Measurements from ENCODE around the gene SUV39H2. TPM values are rescaled to one million over a fixed set of nuclear protein-coding genes. Genes with fewer than 3 reads are reported as not detected.

SUV39H2 gene, protein sequence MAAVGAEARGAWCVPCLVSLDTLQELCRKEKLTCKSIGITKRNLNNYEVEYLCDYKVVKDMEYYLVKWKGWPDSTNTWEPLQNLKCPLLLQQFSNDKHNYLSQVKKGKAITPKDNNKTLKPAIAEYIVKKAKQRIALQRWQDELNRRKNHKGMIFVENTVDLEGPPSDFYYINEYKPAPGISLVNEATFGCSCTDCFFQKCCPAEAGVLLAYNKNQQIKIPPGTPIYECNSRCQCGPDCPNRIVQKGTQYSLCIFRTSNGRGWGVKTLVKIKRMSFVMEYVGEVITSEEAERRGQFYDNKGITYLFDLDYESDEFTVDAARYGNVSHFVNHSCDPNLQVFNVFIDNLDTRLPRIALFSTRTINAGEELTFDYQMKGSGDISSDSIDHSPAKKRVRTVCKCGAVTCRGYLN
- 53.7 TPM for polyA plus RNA-seq (2013, experiment 1 of 2)
- polyA plus RNA-seq (2013, experiment 2 of 2): 51.8 TPM

DNA sequence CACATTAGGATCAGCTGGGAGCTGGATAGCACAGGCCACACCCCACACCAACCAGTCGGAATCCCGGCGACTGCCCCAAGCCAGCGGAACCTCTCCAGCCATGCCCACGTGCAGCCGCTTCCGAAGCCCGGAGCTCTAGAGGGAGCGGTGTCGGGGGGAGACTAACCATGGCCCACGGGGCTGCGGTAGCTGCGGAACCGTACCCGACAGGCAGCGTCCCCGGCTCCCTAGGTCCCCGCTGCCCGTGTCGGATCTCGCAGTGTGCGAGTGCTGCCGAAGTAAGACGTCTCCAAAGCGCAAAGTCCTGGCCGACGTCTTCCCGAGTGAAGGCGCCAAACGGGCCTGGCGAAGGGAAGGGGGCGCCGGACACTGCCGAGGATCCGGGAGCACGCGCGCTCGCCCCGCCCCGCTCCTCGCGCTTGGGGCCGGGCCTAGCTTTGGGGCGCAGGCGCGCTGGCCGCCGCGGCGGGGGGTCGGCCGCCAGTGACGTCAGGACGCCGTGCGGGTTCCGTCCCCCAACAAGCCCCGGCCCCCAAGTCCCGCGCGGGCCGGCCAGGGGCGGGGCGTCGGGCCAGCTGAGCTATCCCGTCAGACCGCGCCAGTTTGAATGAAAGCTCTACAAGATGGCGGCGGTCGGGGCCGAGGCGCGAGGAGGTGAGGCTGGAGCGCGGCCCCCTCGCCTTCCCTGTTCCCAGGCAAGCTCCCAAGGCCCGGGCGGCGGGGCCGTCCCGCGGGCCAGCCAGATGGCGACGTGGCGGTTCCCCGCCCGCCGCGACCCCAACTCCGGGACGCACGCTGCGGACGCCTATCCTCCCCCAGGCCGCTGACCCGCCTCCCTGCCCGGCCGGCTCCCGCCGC is at the start of gene SUV39H2:
SUV39H2 (plus strand) TSS at position 601 of the 858 bp plus-strand sequence; CDS start at position 624, 23 bp downstream.
- peaks cover 13% of the 10 kb centered on the region for H3K36me3 ChIP-seq (ENCODE audit: insufficient read depth, low read length)
- H3K27me3 ChIP-seq (ENCODE audit: insufficient read depth, low read length): no peaks in the 10 kb centered on the region
- peak within 1 kb of the TSS; percentile 96 for H3K27ac ChIP-seq (ENCODE audit: low read depth, low read length)
- under 1% methylated on average over 102 of the region's 102 CpGs for WGBS
- H3K4me3 ChIP-seq (ENCODE audit: low read length): peak within 1 kb of the TSS; percentile 98
- peaks cover 35% of the 10 kb centered on the region for H3K4me1 ChIP-seq (ENCODE audit: insufficient read depth, low read length)
- no peaks in the 10 kb centered on the region for H3K9me3 ChIP-seq (ENCODE audit: insufficient read depth, low read depth, low read length)
- H3K9ac ChIP-seq (ENCODE audit: low read depth, low read length): peak within 1 kb of the TSS; percentile 97

DNA sequence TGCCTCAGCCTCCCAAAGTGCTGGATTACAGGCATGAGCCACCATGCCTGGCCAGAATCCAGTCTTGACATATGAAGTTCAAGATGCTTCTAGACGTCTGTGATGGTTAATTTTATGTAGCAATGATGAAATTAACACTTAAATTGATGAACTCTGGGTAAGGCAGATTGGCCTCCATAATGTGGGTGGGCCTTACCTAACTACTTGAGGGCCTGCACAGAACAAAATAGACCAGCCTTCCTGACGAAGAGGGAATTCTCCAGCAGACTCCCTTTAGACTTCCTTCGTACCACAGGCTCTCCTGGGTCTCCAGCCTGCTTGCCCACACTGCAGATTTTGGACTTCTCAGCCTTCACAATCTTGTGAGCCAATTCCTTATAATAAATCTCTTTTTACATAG is 45.6 kb upstream of the SUV39H2 start:
- H3K9ac ChIP-seq (ENCODE audit: low read depth, low read length): no peak overlapping the region
- no peaks in the 10 kb centered on the region for H3K36me3 ChIP-seq (ENCODE audit: insufficient read depth, low read length)
- no peak overlapping the region for H3K4me3 ChIP-seq (ENCODE audit: low read length)
- H3K27me3 ChIP-seq (ENCODE audit: insufficient read depth, low read length): no peaks in the 10 kb centered on the region
- no peak overlapping the region for H3K27ac ChIP-seq (ENCODE audit: low read depth, low read length)
- H3K9me3 ChIP-seq (ENCODE audit: insufficient read depth, low read depth, low read length): no peaks in the 10 kb centered on the region
- WGBS: 84% methylated on average over 3 of the region's 3 CpGs
- H3K4me1 ChIP-seq (ENCODE audit: insufficient read depth, low read length): peaks cover 13% of the 10 kb centered on the region; the same call in 1 of the 2 replicates

DNA sequence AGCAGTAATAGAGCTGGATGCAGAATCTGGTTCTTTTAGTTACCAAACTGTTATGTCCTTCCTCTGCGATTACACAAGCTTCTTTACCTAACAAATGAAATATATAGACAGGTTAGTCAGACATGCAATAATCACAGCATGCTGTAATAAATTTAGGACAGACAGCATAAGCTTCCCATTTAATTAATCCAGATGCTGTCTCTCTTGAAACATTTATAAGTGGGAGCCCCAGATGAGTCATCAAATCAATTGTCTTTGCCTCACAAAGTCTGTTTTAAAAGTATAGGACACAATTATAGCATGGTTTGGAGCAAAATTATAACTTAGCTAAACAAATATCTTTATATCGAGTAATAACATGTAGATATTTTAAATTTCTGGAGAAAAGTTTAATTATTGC is 42.5 kb upstream of the SUV39H2 start:
- WGBS: no CpG with 5 or more reads among the region's 2 CpGs
- H3K4me3 ChIP-seq (ENCODE audit: low read length): no peak overlapping the region
- H3K9me3 ChIP-seq (ENCODE audit: insufficient read depth, low read depth, low read length): no peaks in the 10 kb centered on the region
- peaks cover 13% of the 10 kb centered on the region for H3K36me3 ChIP-seq (ENCODE audit: insufficient read depth, low read length)
- no peak overlapping the region for H3K9ac ChIP-seq (ENCODE audit: low read depth, low read length)
- H3K4me1 ChIP-seq (ENCODE audit: insufficient read depth, low read length): peaks cover 13% of the 10 kb centered on the region; the same call in 1 of the 2 replicates
- H3K27me3 ChIP-seq (ENCODE audit: insufficient read depth, low read length): no peaks in the 10 kb centered on the region
- no peak overlapping the region for H3K27ac ChIP-seq (ENCODE audit: low read depth, low read length)

DNA sequence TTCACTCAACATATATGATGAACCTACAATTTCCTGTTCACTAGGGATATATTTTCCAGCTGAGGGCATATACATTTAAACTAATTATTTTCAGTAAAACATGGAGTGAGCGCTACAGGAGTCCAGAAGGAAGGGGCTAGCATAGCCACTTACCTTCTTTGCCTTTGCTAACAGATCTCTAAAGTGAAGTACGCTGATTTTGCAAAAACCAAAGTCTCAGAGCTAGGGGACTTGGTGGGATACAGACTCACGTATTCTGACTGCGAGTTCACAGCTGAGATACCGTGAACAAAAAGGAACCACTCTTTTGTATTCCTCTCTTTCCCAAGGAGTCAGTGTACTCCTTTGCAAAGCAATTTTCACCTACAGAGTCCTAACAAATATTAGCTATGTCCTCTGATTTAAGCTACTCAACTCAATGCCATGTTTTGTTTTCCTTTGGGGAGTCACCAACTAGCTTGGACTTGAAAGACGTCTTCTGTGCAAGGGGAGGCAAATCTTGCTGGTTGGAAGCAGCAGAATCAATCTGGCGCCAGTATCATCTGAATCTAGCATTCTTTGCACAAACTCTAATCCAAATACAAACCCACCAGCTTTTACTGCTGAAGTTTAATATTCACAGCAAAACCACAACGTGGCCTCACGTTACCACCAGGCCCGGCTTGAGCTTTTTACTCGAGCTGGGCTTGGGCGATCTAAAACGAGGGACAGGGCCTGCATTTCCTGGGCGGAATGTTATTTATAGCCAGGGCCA is 41.5 kb upstream of the SUV39H2 start:
- H3K9me3 ChIP-seq (ENCODE audit: insufficient read depth, low read depth, low read length): no peaks in the 10 kb centered on the region
- H3K27ac ChIP-seq (ENCODE audit: low read depth, low read length): peak overlapping the region; percentile 85
- WGBS: 35% methylated on average over 14 of the region's 14 CpGs

DNA sequence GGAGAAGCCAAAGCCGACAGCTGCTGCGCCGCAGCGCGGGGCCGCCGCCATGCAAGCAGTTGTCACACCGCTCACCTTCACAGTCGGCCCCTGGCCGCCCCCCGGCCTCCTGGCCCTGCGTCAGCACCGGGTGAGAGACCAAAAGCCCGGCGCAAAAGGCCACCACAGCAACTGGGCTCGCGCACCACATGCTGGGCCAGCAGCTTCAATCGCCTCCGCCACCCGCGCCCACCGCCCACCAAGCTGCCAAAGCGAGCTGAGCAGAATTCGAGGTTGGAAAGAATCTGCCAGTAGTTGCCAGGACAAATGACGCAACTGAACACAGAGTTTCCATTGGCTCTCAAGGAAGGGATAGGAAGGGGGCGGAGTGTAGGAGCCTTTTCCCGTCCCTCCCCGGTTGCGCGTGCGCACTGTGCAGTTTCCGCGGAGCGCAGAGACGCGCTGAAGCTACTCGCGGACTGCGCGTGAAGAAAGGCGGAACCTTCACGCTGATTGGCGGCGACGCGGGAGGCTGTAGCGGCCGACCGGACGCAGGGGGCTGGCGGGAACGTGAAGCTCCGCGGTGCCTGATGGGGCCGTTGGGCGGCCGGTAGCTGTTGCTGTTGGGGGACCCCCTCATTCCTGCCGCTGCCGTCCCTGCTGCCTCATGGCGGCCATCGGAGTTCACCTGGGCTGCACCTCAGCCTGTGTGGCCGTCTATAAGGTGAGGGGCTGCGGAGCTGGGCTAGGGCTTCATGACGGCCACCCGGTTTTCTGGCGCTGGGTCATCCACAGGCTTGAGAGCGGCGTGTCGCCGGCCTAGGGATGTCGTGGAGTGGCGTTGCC is 40.7 kb upstream of the SUV39H2 start, which contains the start of the genes CDNF, HSPA14 and MSANTD7:
CDNF (minus strand) TSS at position 281 of the 825 bp plus-strand sequence; CDS start at position 190, 91 bp downstream.
HSPA14 (plus strand) TSS at position 550 of the 825 bp plus-strand sequence; CDS start at position 647, 97 bp downstream.
MSANTD7 (plus strand) TSS at position 550 of the 825 bp plus-strand sequence. CDS start 3,979 bp downstream, outside the sequence.
- under 1% methylated on average over 72 of the region's 72 CpGs for WGBS
- Histone ChIP-seq H3K36me3 (ENCODE audit: insufficient read depth, low read length) (peaks cover 31% of the 10 kb centered on the region), H3K4me3 (ENCODE audit: low read length) (peak within 1 kb of the TSS; percentile 97), H3K9me3 (ENCODE audit: insufficient read depth, low read depth, low read length) (no peaks in the 10 kb centered on the region), H3K4me1 (ENCODE audit: insufficient read depth, low read length) (peaks cover 13% of the 10 kb centered on the region; the same call in 1 of the 2 replicates), H3K9ac (ENCODE audit: low read depth, low read length) (peak within 1 kb of the TSS; percentile 97), H3K27me3 (ENCODE audit: insufficient read depth, low read length) (no peaks in the 10 kb centered on the region), H3K27ac (ENCODE audit: low read depth, low read length) (peak within 1 kb of the TSS; percentile 98)

More for the DNA sequence above, 41.5 kb upstream of the SUV39H2 start:
- Histone ChIP-seq H3K4me3 (ENCODE audit: low read length) (peak overlapping the region; percentile 97), H3K4me1 (ENCODE audit: insufficient read depth, low read length) (peaks cover 13% of the 10 kb centered on the region; the same call in 1 of the 2 replicates), H3K9ac (ENCODE audit: low read depth, low read length) (peak overlapping the region; percentile 68), H3K27me3 (ENCODE audit: insufficient read depth, low read length) (no peaks in the 10 kb centered on the region), H3K36me3 (ENCODE audit: insufficient read depth, low read length) (peaks cover 23% of the 10 kb centered on the region)

DNA sequence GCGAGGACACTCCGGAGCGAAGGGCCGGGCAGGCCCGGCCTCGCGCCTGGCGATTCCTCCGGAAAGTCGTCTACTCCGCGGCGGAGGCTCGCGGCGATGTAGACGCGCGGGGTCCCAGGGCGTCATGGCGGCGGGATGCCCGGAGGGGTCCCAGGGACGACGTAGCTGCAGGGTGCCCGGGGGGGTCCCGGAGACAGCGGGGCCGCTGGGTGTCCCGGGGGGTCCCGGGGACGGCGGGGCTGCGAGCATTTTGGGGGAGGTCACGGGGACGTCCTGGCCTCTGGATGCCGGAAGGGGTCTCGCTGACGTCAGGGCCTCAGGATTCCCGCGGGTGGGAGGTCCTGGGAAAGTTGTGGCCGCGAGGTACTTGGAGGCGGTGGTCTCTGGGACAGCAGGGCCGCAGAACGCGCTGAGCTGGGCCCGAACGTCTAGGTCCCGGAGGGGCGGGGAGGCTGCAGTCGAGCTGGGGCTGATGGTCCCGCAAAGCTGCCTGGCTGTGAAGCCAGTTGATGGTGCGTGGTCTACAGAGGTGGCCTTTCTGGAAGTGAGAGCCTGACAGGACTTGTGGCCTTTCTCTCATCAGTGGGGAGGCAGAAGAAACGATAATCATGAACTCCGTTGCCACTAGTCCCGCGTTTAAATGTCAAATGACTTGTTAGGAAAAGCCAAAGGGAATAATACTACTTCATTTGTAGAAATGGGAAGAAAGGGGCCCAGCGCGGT is 39.9 kb upstream of the SUV39H2 start:
- Histone ChIP-seq H3K4me3 (ENCODE audit: low read length) (peak overlapping the region; percentile 97), H3K36me3 (ENCODE audit: insufficient read depth, low read length) (peaks cover 39% of the 10 kb centered on the region), H3K9me3 (ENCODE audit: insufficient read depth, low read depth, low read length) (no peaks in the 10 kb centered on the region), H3K27ac (ENCODE audit: low read depth, low read length) (peak overlapping the region; percentile 98), H3K9ac (ENCODE audit: low read depth, low read length) (peak overlapping the region; percentile 97), H3K4me1 (ENCODE audit: insufficient read depth, low read length) (peaks cover 13% of the 10 kb centered on the region; the same call in 1 of the 2 replicates), H3K27me3 (ENCODE audit: insufficient read depth, low read length) (no peaks in the 10 kb centered on the region)
- WGBS: under 1% methylated on average over 60 of the region's 60 CpGs

DNA sequence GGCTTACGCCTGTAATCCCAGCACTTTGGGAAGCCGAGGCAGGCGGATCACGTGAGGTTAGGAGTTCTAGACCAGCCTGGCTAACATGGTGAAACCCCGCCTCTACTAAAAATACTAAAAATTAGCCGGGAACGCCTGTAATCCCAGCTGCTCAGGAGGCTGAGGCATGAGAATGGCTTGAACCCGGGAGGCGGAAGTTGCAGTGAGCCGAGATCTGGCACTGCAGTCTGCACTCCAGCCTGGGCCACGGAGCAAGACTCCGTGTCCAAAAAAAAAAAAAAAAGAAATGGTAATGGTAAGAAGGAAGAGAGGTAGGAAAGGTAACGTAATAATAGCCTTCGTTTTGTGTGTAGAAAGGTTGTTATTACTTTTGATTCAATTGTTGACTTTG is 39.4 kb upstream of the SUV39H2 start:
- Histone ChIP-seq H3K27ac (ENCODE audit: low read depth, low read length) (peak overlapping the region; percentile 98; the same call in 1 of the 2 replicates), H3K4me3 (ENCODE audit: low read length) (peak overlapping the region; percentile 97)
- WGBS: 18% methylated on average over 14 of the region's 14 CpGs

DNA sequence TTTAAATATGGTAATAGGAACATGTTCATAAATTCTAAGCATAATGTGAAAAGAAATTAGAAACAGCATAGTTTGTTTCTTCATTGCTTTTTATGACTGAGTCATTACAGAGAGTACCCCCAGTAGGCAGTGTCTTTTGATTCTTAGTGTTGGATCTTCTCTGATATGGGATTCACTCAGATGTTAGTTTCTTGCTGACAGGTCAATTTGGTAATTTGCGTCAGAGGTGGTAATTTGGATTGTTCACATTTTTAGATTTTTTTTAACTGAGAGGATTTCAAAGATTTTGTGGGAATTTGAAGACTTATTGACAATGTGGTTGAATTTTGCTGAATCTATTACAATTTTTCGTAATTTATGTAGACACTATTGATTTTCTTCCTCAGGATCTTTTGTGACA is 38.5 kb upstream of the SUV39H2 start:
- H3K36me3 ChIP-seq (ENCODE audit: insufficient read depth, low read length): peaks cover 53% of the 10 kb centered on the region
- H3K27ac ChIP-seq (ENCODE audit: low read depth, low read length): no peak overlapping the region
- H3K9me3 ChIP-seq (ENCODE audit: insufficient read depth, low read depth, low read length): no peaks in the 10 kb centered on the region
- H3K9ac ChIP-seq (ENCODE audit: low read depth, low read length): no peak overlapping the region
- 99% methylated on average over 2 of the region's 2 CpGs for WGBS
- H3K4me1 ChIP-seq (ENCODE audit: insufficient read depth, low read length): peaks cover 7% of the 10 kb centered on the region; the same call in 1 of the 2 replicates
- H3K27me3 ChIP-seq (ENCODE audit: insufficient read depth, low read length): no peaks in the 10 kb centered on the region
- H3K4me3 ChIP-seq (ENCODE audit: low read length): no peak overlapping the region

More for the DNA sequence above, 39.4 kb upstream of the SUV39H2 start:
- H3K36me3 ChIP-seq (ENCODE audit: insufficient read depth, low read length): peaks cover 44% of the 10 kb centered on the region
- H3K9me3 ChIP-seq (ENCODE audit: insufficient read depth, low read depth, low read length): no peaks in the 10 kb centered on the region
- H3K4me1 ChIP-seq (ENCODE audit: insufficient read depth, low read length): peaks cover 13% of the 10 kb centered on the region; the same call in 1 of the 2 replicates
- H3K9ac ChIP-seq (ENCODE audit: low read depth, low read length): peak overlapping the region; percentile 97
- H3K27me3 ChIP-seq (ENCODE audit: insufficient read depth, low read length): no peaks in the 10 kb centered on the region

DNA sequence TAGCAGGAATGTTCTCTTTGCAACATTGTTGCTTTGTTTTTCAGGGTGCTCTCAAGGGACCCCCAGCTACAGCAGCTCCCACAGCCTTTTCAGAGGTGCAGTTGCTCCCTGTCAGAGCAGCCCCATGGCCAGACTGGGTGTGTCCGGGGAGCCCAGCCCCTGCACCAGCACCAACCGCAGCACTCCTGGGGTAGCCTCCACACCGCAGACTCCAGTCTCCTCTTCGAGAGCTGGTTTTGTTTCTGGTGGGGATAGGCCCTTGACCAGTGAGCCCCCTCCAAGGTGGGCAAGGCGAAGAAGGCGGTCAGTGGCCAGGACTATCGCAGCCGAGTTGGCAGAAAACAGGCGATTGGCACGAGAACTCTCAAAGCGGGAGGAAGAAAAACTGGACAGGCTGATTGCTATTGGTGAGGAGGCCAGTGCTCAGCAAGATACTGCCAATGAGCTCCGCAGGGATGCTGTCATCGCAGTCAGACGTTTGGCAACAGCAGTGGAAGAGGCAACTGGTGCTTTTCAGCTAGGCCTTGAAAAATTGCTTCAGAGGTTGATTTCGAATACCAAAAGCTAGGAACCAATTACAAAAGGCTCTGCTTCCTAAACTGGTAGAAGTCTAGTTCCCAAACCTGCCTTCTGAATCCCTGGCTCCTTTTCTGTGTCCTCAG is 35.2 kb upstream of the SUV39H2 start:
- Histone ChIP-seq H3K9me3 (ENCODE audit: insufficient read depth, low read depth, low read length) (no peaks in the 10 kb centered on the region), H3K4me3 (ENCODE audit: low read length) (no peak overlapping the region), H3K36me3 (ENCODE audit: insufficient read depth, low read length) (peaks cover 68% of the 10 kb centered on the region), H3K9ac (ENCODE audit: low read depth, low read length) (no peak overlapping the region), H3K27ac (ENCODE audit: low read depth, low read length) (no peak overlapping the region), H3K4me1 (ENCODE audit: insufficient read depth, low read length) (no peaks in the 10 kb centered on the region), H3K27me3 (ENCODE audit: insufficient read depth, low read length) (no peaks in the 10 kb centered on the region)
- 94% methylated on average over 15 of the region's 15 CpGs for WGBS
